BJ (cell line): ENCODE measurements around the gene TMEM141. TPM values are rescaled to one million over a fixed set of nuclear protein-coding genes. Genes with fewer than 3 reads are reported as not detected.

Source experiments
- CTCF ChIA-PET: fragments of 350-600 bp; formaldehyde crosslinking; extraction: SDS; loops from one replicate; lab custom pipeline; 2021; ENCODE audit warnings: antibody characterized with exemption, inconsistent platforms; lab: Yijun Ruan, JAX
- POLR2A ChIA-PET: fragments of 300-600 bp; sonication (Branson Sonifier 250); formaldehyde crosslinking; extraction: SDS; loops from one replicate; lab custom pipeline; 2021; ENCODE audit warnings: antibody characterized with exemption; lab: Charles Lee
- DNase-seq: peaks from one replicate; pipeline ENCODE4 v3.0.0-alpha.2; 2011; ENCODE audit warnings: low read depth
- H3K27me3 ChIP-seq: 2 replicates; pipeline ENCODE4 v1.6.0; 2011; ENCODE audit warnings: low read length; ENCODE audit not compliant: control insufficient read depth, insufficient read depth
- H3K36me3 ChIP-seq: 2 replicates; pipeline ENCODE4 v1.5.1; 2011; ENCODE audit warnings: low read length; ENCODE audit not compliant: control insufficient read depth, insufficient read depth
- H3K4me3 ChIP-seq: 2 replicates; pipeline ENCODE4 v1.5.1; 2011; ENCODE audit warnings: low read depth, mild to moderate bottlenecking, control low read depth, low read length
- polyA plus RNA-seq: library from polyadenylated mRNA; depleted of rRNA; stranded (reverse); fragments of >200 nt; gene quantifications from 2 replicates; pipeline ENCODE4 v1.2.3, GENCODE V29; 2011
- TF ChIP-seq, protein P1 (sequence below): IDR thresholded peaks from 2 replicates; pipeline ENCODE4 v1.5.1; 2011; ENCODE audit warnings: low read depth, mild to moderate bottlenecking, control low read depth, inconsistent platforms, low read length, moderate library complexity; ENCODE audit not compliant: insufficient read depth

The TMEM141 gene
- polyA plus RNA-seq, 1 experiment: 51.5 TPM

DNA sequence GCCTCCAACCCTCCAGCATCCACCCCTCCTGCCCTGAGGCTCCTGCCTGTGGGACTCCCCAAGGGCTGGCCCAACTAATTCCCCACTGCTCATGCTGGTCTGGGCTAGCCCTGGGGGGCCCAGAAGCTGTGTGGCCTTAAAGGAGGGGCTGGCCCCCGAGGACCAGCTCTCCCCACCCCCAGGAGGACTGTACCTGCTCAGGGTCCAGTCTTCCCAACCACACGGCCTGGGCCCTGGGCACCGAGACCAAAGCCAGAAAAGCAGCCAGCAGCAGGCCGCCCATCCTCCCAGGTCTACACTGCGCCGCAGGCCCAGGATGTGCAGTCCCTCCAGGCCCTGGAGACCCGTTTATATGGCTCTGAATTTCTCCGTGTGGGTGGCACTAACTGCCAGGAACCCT, 42.9 kb upstream of the TMEM141 start, which contains the start of gene LCN6:
Gene LCN6 (minus strand): TSS at position 325 of the 400 bp plus-strand sequence. CDS start 42 bp downstream, at position 283.
- CTCF ChIA-PET: no interaction called here
- Histone ChIP-seq H3K27me3 (peaks cover 6% of the 10 kb centered on the region), H3K4me3 (no peak within 1 kb of the TSS), H3K36me3 (no peaks in the 10 kb centered on the region)
- DNase-seq: no peak
- TF ChIP-seq, protein P1, sequence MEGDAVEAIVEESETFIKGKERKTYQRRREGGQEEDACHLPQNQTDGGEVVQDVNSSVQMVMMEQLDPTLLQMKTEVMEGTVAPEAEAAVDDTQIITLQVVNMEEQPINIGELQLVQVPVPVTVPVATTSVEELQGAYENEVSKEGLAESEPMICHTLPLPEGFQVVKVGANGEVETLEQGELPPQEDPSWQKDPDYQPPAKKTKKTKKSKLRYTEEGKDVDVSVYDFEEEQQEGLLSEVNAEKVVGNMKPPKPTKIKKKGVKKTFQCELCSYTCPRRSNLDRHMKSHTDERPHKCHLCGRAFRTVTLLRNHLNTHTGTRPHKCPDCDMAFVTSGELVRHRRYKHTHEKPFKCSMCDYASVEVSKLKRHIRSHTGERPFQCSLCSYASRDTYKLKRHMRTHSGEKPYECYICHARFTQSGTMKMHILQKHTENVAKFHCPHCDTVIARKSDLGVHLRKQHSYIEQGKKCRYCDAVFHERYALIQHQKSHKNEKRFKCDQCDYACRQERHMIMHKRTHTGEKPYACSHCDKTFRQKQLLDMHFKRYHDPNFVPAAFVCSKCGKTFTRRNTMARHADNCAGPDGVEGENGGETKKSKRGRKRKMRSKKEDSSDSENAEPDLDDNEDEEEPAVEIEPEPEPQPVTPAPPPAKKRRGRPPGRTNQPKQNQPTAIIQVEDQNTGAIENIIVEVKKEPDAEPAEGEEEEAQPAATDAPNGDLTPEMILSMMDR: no peak
- POLR2A ChIA-PET: interaction anchor here (0.6 kb wide), 1 partner anchor 19 kb away, joined by 3 read pairs; no protein-coding TSS in a partner anchor

GRCh38 chr9:136748666-136749611, 42.2 kb upstream of the TMEM141 start:
- ChIA-PET POLR2A (no interaction called here), CTCF (interaction anchor here (3.3 kb wide), 1 partner anchor 12 kb away, joined by 13 read pairs; no protein-coding TSS in a partner anchor)

DNA sequence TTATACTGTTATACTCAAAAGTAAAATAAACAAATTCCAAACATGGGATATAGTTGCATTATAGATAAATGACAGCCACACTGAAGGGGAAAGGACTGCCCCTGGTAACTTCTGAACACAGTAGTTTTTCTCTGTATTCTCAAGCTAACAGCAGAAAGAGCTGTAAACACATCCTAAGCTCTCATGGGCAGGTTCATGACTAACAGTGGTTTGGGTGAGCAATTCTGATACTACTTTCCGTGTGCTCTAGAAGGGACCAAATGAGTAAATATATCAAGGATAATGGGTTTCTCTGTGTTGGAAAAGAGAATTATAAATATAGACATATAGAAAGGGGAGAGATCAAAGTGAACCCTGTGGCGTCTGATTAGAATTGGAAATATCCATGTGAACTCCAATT, 40.6 kb upstream of the TMEM141 start:
- Histone ChIP-seq H3K27me3 (peaks cover 6% of the 10 kb centered on the region; the same call in 1 of the 2 replicates), H3K4me3 (no peak overlapping the region), H3K36me3 (no peaks in the 10 kb centered on the region)
- TF ChIP-seq, protein P1: no peak
- ChIA-PET POLR2A (no interaction called here), CTCF (interaction anchor here (1.7 to 3.3 kb wide), 3 partner anchors 10 to 17 kb away, joined by 4 to 13 read pairs (median 6); no protein-coding TSS in a partner anchor)
- no peak for DNase-seq

More at GRCh38 chr9:136748666-136749611, 42.2 kb upstream of the TMEM141 start:
- TF ChIP-seq, protein P1: no peak
- no peak for DNase-seq
- Histone ChIP-seq H3K36me3 (no peaks in the 10 kb centered on the region), H3K27me3 (peaks cover 6% of the 10 kb centered on the region), H3K4me3 (no peak overlapping the region)

- no peak overlapping the region for H3K4me3 ChIP-seq
- ChIA-PET CTCF (interaction anchor here (1.7 to 3.3 kb wide), 3 partner anchors 9 to 16 kb away, joined by 4 to 13 read pairs (median 6); no protein-coding TSS in a partner anchor), POLR2A (no interaction called here)
- H3K36me3 ChIP-seq: no peaks in the 10 kb centered on the region
- TF ChIP-seq, protein P1: no peak
- DNase-seq: no peak
- H3K27me3 ChIP-seq: peaks cover 6% of the 10 kb centered on the region; the same call in 1 of the 2 replicates
Measured at GRCh38 chr9:136751244-136751643, 39.9 kb upstream of the TMEM141 start.

GRCh38 chr9:136751814-136752213, 39.3 kb upstream of the TMEM141 start:
- no peaks in the 10 kb centered on the region for H3K36me3 ChIP-seq
- POLR2A ChIA-PET: no interaction called here

More at GRCh38 chr9:136751814-136752213, 39.3 kb upstream of the TMEM141 start:
- no peak for DNase-seq
- H3K27me3 ChIP-seq: peaks cover 6% of the 10 kb centered on the region; the same call in 1 of the 2 replicates
- H3K4me3 ChIP-seq: no peak overlapping the region
- CTCF ChIA-PET: interaction anchor here (1.7 to 3.3 kb wide), 2 partner anchors 9 to 16 kb away, joined by 4 to 13 read pairs; no protein-coding TSS in a partner anchor
- TF ChIP-seq, protein P1: no peak
